HFF-Myc (cell line): ENCODE data around the gene RORC.

Source experiments
- DNase-seq: peaks from one replicate; pipeline ENCODE4 v3.0.0-alpha.2; 2011; ENCODE audit warnings: low read depth; ENCODE audit errors: extremely low read depth
- H3K4me3 ChIP-seq: replicated peaks from 2 replicates; pipeline ENCODE4 v1.5.1; 2011; ENCODE audit warnings: low read depth, mild to moderate bottlenecking, control low read depth, low read length
- TF ChIP-seq, protein P1 (sequence below): IDR thresholded peaks from 2 replicates; pipeline ENCODE4 v1.5.1; 2012; ENCODE audit warnings: mild to moderate bottlenecking, low read depth, low read length, control low read depth; ENCODE audit errors: missing control alignments

RORC gene

GRCh38 chr1:151849126-151849525 is 17.5 kb upstream of the RORC start:
- H3K4me3 ChIP-seq, result no peak overlapping the region
- DNase-seq, result no peak
- TF ChIP-seq, protein P1, sequence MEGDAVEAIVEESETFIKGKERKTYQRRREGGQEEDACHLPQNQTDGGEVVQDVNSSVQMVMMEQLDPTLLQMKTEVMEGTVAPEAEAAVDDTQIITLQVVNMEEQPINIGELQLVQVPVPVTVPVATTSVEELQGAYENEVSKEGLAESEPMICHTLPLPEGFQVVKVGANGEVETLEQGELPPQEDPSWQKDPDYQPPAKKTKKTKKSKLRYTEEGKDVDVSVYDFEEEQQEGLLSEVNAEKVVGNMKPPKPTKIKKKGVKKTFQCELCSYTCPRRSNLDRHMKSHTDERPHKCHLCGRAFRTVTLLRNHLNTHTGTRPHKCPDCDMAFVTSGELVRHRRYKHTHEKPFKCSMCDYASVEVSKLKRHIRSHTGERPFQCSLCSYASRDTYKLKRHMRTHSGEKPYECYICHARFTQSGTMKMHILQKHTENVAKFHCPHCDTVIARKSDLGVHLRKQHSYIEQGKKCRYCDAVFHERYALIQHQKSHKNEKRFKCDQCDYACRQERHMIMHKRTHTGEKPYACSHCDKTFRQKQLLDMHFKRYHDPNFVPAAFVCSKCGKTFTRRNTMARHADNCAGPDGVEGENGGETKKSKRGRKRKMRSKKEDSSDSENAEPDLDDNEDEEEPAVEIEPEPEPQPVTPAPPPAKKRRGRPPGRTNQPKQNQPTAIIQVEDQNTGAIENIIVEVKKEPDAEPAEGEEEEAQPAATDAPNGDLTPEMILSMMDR, result no peak

- TF ChIP-seq, protein P1, result no peak
- H3K4me3 ChIP-seq, result no peak overlapping the region
- DNase-seq, result no peak
These were observed 16.4 kb upstream of the RORC start for GRCh38 chr1:151847867-151848596.

GRCh38 chr1:151846686-151847237 is 15.2 kb upstream of the RORC start:
- no peak for DNase-seq
- H3K4me3 ChIP-seq, result no peak overlapping the region
- TF ChIP-seq, protein P1, result no peak

GRCh38 chr1:151846062-151846568 is 14.5 kb upstream of the RORC start:
- H3K4me3 ChIP-seq, result no peak overlapping the region
- DNase-seq, result no peak
- TF ChIP-seq, protein P1, result no peak

DNA sequence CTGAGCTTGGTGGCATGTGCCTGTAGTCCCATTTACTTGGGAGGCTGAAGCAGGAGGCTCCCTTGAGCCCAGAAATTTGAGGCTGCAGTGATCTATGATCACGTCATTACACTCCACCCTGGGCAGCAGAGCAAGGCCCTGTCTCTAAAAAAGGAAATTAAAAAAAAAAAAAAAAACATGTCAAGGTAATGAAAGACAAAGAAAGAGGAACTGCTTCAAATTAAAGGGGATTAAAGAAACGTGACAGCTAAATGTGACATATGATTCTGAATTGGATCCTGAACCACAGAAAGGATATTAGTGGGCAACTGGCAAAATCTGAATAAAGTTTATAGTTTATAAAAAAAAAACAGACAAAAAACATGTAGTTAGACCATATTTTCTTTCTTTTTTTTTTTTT is 11.8 kb upstream of the RORC start:
- no peak overlapping the region for H3K4me3 ChIP-seq
- DNase-seq, result no peak
- TF ChIP-seq, protein P1, result no peak

- DNase-seq, result peak; percentile 27
- TF ChIP-seq, protein P1, result no peak
- no peak overlapping the region for H3K4me3 ChIP-seq
These were observed 9.5 kb upstream of the RORC start for GRCh38 chr1:151841141-151841540.
